NCI-H524 (cell line): ENCODE measurements around the gene IP6K3.
A peak's percentile ranks its signal among the peaks of the same experiment; 100 is the strongest.

Experiments
- DNase-seq, 2 experiments: peaks; one replicate each; lab custom pipeline; 2025; lab: John Stamatoyannopoulos, UW

The IP6K3 gene

DNA sequence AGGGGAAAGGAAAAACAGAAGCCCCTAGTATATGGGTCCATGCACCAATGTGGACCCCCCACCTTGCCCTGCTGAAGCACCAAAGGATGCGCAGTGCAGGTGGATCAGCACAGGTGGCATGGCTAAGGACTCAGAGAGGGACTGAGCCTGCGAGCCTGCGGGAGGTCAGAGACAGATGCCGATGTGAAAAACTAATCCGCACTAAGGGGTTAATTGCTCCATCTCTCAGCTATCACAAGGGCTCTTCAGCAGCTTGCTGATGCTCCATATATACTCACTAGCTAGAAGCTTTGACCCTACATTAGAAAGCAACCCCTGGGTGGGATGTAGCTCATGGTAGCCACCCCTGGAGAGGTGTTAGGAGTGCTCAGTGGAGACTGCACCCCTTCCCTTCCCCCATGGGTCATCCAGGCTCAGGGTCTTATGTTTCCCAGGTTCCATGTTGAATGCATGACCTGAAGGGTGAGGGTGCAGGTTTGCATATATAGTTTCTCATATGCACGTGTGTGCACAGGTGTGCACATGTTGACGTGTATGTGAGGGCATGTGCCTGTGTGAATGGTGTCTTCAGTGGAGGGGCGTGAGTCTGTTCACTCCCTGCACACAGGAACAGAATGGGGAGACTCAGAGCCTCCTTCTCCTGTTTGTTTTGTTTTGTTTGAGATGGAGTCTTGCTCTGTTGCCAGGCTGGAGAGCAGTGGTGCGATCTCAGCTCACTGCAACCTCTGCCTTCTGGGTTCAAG, 13.4 kb upstream of the IP6K3 start:
- DNase-seq, result peak; percentile 86 to 96

DNA sequence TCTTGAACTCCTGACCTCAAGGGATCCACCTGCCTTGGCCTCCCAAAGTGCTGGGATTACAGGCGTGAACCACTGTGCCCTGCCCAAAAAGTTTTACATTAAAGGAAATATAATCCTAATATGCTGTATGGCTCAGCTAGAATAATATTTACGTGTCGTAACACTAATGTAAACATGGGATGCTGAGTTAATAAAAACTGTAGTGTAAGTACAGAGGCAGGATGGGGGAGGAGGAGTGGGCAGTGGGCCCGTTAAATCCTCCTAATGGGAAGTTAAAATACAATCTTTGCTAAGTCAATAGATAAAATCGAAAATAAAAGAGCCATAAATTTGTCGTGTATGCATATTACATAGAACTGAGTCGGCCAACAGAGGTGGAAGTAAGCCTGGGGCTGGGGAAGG, 12.1 kb upstream of the IP6K3 start:
- no peak for DNase-seq

DNA sequence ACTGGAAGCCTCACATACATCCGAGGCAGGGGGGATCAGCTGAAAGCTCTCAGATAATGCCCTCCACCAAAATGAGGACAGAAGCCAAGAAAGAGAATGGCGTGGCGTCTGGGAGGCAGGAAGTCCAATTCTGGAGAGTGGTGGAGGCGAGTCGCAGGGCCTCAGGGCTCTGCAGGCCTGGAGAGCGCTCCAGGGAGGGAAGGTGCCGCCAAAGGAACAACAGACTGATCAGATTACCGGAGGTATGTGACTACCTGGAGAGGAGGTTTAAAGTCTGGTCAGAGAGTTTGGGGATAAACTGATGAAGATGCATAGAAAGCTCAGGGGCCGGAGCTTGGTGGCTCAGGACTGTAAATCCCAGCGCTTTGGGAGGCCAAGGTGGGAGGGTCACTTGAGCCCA, 11.2 kb upstream of the IP6K3 start:
- no peak for DNase-seq

DNA sequence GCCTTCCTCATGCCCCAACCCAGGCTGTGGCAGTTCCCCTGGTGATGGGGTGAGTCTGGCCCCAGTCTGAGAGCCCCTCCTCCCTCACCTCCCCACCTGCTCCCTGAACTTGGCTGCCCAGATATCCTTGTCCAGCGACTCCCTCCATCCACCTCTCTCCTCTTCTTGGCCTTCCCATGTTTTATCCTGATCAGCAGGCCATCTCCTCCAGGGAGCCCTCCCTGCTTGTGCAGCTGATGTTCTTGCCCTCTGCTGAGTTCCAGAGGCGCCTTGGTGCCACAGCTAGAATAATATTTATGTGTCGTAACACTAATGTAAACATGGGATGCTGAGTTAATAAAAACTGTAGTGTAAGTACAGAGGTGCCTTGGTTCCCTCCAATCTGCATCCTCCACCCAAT, 10.4 kb upstream of the IP6K3 start:
- DNase-seq, result no peak

DNA sequence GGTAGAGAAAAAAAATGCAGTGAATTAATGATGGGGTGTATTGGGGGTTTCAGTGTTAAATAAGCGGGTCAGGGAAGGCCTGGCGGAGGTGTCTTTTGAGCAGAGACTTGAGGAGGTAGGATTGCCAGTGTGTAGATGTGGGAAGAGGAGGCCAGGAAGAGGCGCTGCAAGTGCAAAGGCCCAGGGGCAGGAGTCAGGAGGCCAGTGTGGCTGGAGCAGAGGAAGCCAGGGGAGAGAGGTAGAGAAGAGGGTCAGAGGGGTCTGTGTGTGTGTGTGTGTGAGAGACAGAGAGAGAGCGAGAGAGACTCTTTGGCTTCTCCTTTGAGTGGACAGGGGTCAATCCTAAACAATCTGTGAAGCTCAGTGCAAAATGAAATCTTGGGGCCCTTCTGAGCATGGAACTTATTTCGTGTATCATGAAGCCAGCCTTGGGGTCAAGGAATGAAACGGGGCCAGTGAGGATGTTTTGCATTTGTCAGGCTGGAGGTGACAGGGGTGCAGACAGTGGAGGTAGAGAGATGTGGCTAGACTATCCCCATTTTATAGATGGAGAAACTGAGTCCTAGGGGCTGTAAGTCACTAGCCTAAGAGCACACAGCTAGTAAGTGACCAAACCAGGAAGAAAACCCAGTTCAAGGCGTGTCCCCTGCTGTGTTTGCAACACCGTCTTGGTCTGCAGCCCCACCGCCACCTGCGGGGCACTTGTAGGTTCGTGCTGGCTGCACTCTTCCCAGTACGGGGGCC, 9.7 kb upstream of the IP6K3 start:
- DNase-seq, result no peak

DNA sequence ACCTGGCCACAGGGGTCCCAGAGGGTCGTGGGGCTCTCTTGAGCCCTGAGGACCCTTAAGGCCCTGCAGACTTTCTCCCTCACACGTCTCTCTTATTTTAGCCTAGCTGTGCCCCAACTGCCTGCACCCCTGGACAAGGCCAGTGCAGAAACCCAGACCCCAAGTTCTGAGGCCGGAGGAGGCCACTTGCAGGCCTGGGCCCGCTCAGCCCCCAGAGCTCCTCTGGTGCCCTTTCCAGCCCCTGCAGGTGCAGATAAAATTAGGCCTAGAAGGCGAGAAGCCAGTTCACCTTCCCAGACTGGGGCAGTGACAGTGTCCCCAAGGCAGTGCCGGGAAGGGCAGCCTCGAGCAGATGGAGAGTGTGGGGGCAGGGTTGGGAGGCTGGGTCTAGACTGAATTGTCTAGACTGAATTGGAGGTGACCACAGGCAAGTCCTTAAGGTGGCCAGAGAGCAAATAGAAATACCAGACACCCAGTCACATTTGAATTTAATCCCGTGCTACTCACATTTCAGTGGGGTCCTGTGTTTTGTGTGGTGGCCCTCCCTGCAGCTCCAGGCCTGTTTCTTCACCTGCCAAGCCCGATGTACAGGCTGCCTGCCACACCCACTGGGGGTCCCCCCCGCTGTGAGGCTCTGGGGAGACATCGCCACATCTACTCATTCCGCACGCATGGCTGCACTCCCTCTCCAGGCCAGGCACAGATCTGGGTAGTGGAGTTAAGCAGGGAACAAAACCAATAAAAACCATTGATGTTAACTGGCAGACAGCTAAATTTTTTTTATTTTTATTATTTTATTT, 8.6 kb upstream of the IP6K3 start:
- peak; percentile 39 to 70 for DNase-seq

DNA sequence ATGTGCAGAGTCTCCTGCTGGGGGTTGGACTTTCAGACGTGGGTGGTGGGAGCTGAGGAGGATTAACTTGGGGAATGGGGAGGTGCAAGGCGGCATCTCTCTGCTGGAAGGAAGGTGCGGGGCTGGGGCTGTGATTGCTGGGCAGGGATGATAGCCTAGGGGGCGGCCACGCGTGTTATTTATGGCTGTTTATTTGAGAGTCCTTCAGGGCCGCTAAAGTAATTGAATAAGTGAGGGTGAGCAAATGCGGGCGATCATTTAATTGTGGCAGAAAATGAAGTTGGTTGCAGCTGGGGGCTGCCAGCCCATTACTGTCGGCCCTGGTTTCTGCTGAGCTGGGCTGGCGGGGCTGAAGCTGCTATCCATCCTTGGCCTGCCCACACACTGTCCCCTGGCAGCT, 7.5 kb upstream of the IP6K3 start:
- no peak for DNase-seq

DNA sequence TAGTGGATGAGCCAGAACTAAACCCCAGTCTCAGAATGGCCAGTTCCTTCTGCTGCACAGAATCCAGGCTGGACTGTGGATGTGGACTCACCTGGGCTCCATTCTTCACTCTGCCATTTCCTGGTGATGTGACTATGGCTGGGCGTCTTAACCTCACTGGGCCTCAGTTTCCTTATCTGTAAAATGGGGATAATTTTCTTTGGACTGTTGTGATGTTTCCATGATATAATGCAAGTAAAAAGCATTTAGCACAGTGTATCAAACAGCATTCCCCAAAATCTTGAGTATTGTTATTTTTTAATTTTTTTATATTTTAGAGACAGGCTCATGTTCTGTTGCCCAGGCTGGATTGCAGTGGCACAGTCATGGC, 5.9 kb upstream of the IP6K3 start:
- DNase-seq, result no peak

DNA sequence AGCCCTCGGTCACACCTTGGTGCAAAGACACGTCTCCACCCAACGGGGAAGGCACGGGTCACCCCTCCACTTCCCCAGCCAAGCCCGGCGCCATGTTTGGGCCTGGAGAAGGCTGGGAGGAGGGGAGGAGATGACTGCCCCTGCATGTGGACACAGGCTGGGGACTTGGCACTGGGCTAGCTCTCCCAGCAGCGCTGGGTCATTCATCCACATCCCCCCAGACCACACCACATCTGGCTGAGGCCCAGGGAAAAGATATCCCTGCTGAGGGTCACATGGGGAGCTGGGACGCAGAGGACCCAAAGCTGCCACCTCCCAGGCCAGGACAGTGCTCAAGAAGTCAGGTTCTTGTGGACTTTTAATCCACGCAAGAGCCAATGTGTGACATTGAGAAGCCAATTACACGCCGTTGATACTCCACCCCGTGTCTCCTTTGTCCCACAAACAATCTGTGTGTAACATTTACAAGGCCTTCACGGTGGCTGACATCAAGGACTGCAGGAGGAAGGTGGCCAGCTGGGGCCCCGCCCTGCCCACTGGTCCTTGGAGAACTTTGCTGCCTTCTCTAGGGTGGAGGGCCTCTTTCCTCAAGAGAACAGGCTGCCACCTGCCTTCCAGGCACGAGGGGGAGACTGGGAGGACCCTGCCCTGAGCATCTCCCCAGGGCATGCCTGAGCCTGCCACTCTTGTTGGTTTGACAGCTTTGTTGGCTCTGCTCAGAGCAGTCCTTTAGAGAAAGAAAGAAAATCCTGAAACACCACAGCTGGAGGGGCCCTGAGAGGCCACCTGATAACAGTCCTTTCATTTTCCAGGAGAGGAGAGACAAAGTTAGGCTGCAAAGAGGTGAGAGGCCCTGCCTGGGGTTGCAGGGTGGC, 5.3 kb upstream of the IP6K3 start:
- DNase-seq, result peak; percentile 94 to 98

DNA sequence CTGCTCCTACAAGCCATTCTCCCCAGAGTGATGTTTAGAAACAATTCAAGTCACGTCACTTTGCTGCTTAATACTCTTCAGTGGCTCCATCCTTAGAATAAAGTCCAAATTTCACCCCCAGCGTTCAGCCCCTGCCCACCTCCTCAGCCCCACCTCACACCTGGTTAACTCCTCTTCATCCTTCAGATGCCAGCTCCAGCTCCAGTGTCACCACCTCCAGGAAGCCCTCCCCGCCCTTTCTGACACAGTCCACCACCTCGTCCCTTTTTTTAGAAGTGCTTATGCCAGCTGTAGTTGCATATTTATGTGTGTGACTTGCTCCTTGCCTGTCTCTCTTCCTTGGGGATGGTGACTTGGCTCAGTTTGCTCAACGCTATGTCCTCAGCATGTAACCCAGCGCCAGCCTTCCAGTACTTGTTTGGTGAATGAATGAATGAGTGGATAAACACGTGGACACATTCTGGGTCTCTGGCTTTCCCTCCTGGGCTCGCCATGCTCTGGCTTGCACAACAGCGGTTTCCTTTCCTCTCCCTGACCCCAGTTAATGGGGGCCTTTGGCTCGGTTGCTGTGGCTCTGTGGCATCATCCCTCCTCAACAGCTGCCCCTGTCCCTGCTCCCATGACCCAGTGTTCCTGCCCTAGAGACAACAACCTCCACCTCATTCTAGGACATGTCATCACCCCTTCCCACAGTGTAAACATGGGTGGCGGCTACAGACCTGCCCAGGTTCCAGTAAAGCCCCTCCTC, 3.7 kb upstream of the IP6K3 start:
- no peak for DNase-seq

DNA sequence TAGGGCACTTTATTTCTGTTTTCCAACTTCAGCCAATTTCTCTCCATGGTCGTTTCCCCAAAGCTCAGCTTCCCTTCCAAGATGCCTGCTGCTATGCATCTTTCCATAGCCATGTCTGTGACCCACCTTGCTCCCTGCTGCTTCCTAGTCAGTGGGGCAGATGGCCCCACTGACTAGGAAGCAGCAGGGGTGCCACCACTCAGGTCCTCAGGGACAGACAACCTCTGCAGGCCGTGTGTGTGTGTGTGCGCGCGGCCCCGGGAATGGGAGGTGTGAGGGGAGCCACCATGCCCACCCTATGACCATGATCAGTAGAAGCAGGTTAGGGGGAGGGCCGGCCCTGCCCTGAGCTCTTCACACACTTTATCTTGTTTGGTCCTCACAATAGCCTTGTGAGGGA, 2.7 kb upstream of the IP6K3 start:
- peak in 1 of 2 experiments; percentile 82 for DNase-seq

DNA sequence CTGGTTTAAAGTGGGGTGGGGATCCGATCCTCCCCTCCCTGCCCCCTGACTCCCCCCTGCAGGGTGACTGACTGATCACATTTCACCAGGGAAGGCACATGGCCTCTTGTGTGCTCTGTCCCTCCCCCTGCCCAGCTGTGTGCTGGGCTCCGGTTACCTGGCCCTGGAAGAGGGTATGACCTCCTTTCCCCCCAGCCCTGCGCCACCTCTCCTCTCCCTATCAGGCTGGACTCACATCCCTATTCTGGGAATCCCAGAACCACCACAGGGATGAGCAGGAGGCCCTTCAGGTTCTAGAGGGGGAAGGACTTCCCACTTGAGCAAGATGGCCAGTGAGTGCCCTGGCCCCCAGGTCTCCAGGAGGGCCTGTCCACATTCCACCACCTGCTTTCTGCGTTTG, 2.1 kb upstream of the IP6K3 start:
- DNase-seq, result peak in 1 of 2 experiments; percentile 81

DNA sequence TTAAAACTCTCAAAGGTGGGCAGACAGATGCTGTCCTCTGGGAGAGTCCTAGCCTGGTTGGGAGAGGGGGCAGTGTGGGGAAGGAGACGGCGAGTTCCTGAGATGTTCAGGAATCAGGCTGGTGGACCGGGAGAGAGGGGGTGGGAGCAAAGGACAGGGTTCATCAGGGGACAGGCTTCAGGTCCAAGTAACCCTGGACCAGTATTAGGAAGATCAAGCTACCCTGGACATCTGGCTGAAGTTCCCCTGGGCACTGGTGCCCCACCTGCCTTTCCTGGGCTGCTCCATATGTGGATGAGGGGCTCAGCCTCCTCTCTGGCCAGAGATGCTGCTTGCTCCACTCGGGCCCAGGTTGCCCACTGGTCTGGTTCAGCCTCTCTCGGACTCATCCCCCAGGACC, 1.1 kb upstream of the IP6K3 start:
- DNase-seq, result peak in 1 of 2 experiments; percentile 46

DNA sequence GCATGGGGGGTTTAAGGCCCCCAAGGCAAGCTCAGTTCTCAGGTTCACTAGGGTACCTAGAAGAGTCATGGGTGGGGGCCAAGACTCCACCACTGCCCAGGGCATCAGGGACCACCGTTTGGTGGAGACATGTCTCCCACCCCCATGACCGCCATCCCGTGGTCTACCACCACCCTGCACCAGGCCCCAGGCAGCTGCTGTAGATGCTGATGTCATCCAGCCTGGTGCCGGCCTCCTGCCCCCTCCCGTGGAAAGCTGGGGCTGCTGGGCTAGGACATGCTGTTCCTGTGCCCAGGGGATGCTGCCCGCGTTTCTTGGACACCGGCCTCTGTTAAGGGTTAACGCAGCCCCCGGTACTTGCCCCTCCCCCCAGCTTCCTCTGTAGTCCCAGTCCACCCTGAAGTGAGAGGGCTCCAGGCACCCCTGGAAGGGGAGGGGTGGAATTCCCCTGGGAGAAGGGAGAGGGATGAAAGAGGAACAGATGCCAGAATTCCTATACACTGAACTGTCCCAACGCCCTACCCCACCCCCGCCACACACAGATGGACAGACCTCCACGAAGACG, 587 bp downstream of the IP6K3 start:
- peak; percentile 39 to 78 for DNase-seq

DNA sequence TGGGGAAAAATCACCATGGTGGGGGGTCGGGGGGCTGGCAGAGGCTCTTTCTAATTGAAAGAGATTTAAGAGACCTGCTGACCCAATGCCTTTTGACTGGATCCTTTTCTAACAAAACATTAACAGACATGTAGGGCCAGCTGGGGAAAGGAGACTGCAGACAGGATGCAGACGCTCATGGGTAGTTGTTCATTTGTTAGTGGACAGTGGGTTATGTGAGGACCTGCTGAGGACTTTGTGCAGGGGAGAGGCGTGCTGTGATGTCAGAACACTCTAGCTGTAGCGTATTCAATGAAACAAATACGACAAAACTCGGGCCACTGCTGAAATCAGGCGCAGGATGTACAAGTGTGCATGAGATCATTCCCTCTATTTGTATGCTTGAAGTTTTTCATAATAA, 1.2 kb downstream of the IP6K3 start:
- DNase-seq, result no peak

DNA sequence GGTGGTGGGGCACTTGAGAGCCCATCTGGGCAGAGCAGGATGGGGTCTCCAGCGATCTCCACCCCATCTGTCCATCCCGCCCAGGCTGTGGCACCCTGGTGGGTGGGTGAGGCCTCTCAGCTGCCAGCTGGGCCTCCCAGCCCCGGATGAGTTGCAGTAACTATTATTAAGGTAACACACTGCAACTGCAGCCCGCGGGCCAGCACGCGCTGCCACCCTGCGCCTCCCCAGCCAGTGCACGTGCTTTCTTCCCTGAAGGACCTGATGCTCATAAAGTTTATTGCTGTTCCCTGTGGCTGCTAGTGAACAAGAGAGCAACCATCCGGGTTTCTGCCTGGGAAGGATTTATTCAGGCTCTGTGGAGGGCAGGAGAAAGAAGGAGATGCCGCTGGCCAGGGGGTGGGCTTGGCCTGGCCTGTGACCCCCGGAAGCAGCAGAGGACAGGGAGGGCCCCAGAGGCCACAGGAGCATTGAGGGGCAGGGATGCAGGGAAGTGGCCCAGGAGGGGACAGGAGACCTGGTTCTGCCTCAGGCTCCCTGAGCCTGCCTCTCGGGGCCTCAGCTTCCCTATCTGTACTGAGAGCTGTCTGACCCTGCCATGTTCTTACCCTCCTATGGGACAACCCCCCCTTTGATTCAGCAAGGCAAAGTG, 1.7 kb downstream of the IP6K3 start:
- peak; percentile 97 for DNase-seq

DNA sequence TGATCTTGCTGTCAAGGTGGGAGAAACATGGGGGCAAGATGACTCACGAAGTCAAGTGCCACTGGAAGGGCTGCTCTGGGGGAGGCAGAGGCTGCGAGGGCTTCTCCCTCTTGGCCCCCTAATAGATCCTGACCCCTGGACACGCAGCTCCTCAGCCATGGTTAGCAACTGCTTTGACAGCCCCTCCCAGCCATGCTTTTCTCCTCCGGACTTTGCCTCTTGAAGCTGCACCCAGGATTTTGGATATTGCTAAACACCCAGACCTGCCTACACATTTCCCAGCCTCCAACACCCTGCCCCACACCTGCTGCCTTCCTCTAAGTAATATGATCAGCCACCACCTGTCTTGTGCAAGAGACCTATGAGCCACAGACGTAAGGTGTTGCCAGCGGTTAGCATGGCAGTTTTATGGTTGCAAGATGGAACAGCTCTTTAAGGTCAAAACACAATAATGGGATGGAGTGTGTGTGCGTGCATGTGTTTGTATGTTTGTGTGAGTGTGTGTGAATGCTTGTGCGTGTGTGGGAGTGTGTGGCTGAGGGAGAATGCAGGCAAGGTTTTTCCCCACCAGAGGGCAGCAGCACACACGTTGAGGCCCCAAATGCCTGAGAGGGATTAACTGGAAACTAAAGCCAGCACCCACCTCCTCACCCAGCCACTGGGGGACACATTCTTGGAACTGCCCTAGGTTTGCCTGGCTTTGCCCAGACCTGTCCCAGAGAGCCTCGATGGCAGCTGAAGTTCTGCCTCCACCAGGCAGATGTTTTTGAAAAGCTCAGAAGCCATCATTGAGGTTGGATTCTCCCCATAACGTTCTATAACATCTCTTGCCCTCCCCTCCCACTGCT, 2.5 kb downstream of the IP6K3 start:
- peak; percentile 97 for DNase-seq

DNA sequence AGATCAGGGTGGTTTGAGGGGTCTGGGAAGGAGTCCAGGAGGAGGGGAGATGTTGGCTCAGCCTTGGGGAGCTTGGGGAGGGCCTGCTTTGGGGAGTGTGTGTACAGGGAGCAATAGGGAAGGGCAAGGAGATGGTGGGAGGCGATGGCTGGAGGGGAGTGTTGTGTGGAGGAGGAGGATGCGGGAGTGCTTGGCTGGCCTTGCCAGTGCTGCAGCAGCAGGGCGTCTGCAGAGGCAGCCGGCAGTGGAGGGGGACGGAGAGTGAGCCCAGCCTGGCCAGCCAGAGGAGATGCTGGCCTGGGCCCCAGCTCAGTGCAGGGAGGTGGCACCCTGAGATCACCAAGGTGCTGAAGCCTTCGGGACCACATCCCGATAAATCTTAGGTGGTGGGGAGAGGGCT, 3.9 kb downstream of the IP6K3 start:
- no peak for DNase-seq

DNA sequence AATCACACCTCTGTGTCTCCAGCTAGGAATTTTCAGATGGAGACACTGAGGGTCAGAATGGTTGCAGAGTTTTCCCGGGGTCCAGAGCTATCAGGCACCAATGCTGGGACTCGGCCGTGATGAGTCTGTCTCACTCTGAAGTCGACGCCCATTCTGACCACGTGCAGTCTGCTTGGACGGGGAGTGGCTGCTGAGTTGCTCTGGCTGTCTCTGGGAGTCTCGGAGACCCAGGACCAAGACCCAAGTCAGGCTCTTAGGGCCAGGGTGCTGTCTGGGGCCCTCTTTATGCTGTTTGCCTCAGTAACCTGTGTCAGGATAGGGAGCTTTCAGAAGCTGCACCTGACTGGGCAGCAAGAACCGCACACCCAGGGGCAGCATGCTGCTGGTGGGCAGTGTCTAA, 4.6 kb downstream of the IP6K3 start:
- DNase-seq, result no peak
